Tibial artery (tissue), 4 donors: ENCODE results near the gene MTFP1.

Source experiments
- DNase-seq, 2 donors: peaks; one replicate each; pipeline ENCODE4 v3.0.0-alpha.2; 2019
- H3K27ac ChIP-seq, 2 donors: fragments of 200-600 bp; sonication (generic) in 1 of 2; 1 replicate in 1 of 2; 2 replicates in 1 of 2; pipeline ENCODE4 v1.5.1; 2018 to 2019; ENCODE audit warnings: mild to moderate bottlenecking in 1 of 2
- H3K27me3 ChIP-seq, 2 donors: fragments of 200-600 bp; sonication (generic) in 1 of 2; one replicate each; pipeline versions ENCODE4 v1.5.1 to v1.6.0; 2016 to 2019
- H3K36me3 ChIP-seq, 3 donors: fragments of 200-600 bp; sonication (generic) in 2 of 3; one replicate each; pipeline ENCODE4 v1.5.1; 2016 to 2019; ENCODE audit warnings: mild to moderate bottlenecking in 2 of 3
- H3K4me1 ChIP-seq, 4 donors: fragments of 200-600 bp; sonication (generic) in 2 of 4; 1 replicate in 3 of 4; 2 replicates in 1 of 4; pipeline ENCODE4 v1.5.1; 2016 to 2019
- H3K4me3 ChIP-seq, 2 donors: fragments of 200-600 bp; sonication (generic) in 1 of 2; 1 replicate in 1 of 2; 2 replicates in 1 of 2; pipeline ENCODE4 v1.5.1; 2018 to 2019; ENCODE audit warnings: mild to moderate bottlenecking in 2 of 2
- H3K9me3 ChIP-seq, 3 donors: fragments of 200-600 bp; sonication (generic) in 1 of 3; one replicate each; pipeline ENCODE4 v1.5.1; 2016 to 2019
- CTCF ChIP-seq, 2 experiments: fragments of 200-600 bp in 1 of 2; fragments of 450-650 bp in 1 of 2; IDR thresholded peaks; one replicate each; pipeline ENCODE4 v1.5.1; 2017 to 2019; ENCODE audit warnings: antibody characterized with exemption in 2 of 2, mild to moderate bottlenecking in 1 of 2, moderate library complexity in 1 of 2
- intact Hi-C: fragments of 100-400 bp; cut with DNase I; formaldehyde crosslinking; loops from one replicate; pipeline ENCODE4 v1.15.0; 2023; ENCODE audit warnings: low total_unique reads

Gene MTFP1

GRCh38 chr22:30385942-30386341 lies 39.6 kb upstream of the MTFP1 start:
- intact Hi-C loops, result loop anchor here (2.0 to 5.0 kb wide), 2 partner anchors 123 to 279 kb away; no protein-coding TSS in a partner anchor
- Histone ChIP-seq H3K4me3 (no peak overlapping the region), H3K9me3 (no peaks in the 10 kb centered on the region), H3K27me3 (no peaks in the 10 kb centered on the region), H3K27ac (peak overlapping the region in 1 of 2 donors; percentile 84), H3K36me3 (peaks cover 0 to 35% (median 8%) of the 10 kb centered on the region in 3 donors), H3K4me1 (peaks cover 0 to 15% (median 12%) of the 10 kb centered on the region in 4 donors)
- TF ChIP-seq CTCF (IDR thresholded peaks at IDR 0.05), result no peak
- no peak for DNase-seq

- no peak for DNase-seq
- H3K27me3 ChIP-seq, result no peaks in the 10 kb centered on the region
- H3K27ac ChIP-seq, result peak overlapping the region; percentile 65 to 84
- intact Hi-C loops, result loop anchor here (2.0 to 5.0 kb wide), 2 partner anchors 124 to 279 kb away; no protein-coding TSS in a partner anchor
- H3K9me3 ChIP-seq, result no peaks in the 10 kb centered on the region
- no peak for TF ChIP-seq CTCF (IDR thresholded peaks at IDR 0.05)
- peaks cover 0 to 15% (median 12%) of the 10 kb centered on the region in 4 donors for H3K4me1 ChIP-seq
- H3K36me3 ChIP-seq, result peaks cover 0 to 29% (median 3%) of the 10 kb centered on the region in 3 donors
- peak overlapping the region; percentile 60 to 62 for H3K4me3 ChIP-seq
Observed at GRCh38 chr22:30386608-30386959, 39.0 kb upstream of the MTFP1 start.

- Histone ChIP-seq H3K4me3 (peak within 1 kb of the TSS; percentile 60 to 62), H3K4me1 (peaks cover 0 to 15% (median 12%) of the 10 kb centered on the region in 4 donors), H3K27me3 (no peaks in the 10 kb centered on the region), H3K36me3 (peaks cover 0 to 23% (median 0%) of the 10 kb centered on the region in 3 donors), H3K9me3 (no peaks in the 10 kb centered on the region), H3K27ac (peak within 1 kb of the TSS; percentile 65 to 84)
- intact Hi-C loops, result loop anchor here (1.0 to 5.0 kb wide), 3 partner anchors 100 to 280 kb away; no protein-coding TSS in a partner anchor
- DNase-seq, result peak; percentile 65 to 91
- TF ChIP-seq CTCF (IDR thresholded peaks at IDR 0.05), result peak; percentile 85 to 92
Observed at GRCh38 chr22:30386960-30387827, 38.4 kb upstream of the MTFP1 start, which contains the start of gene RNF215. Gene RNF215 (minus strand): TSS chr22:30387411. CDS start chr22:30387313, 98 bp downstream.

GRCh38 chr22:30390974-30391691 lies 34.4 kb upstream of the MTFP1 start:
- H3K4me3 ChIP-seq, result no peak overlapping the region
- no peaks in the 10 kb centered on the region for H3K36me3 ChIP-seq
- peak in 1 of 2 donors; percentile 44 for DNase-seq
- peak; percentile 48 to 64 for TF ChIP-seq CTCF (IDR thresholded peaks at IDR 0.05)
- no peak overlapping the region for H3K27ac ChIP-seq
- H3K9me3 ChIP-seq, result no peaks in the 10 kb centered on the region
- peaks cover 0 to 28% of the 10 kb centered on the region in 2 donors for H3K27me3 ChIP-seq
- intact Hi-C loops, result no loop called here
- peaks cover 0 to 13% (median 9%) of the 10 kb centered on the region in 4 donors for H3K4me1 ChIP-seq

- H3K4me3 ChIP-seq, result no peak overlapping the region
- H3K36me3 ChIP-seq, result no peaks in the 10 kb centered on the region
- H3K27ac ChIP-seq, result no peak overlapping the region
- H3K9me3 ChIP-seq, result no peaks in the 10 kb centered on the region
- H3K4me1 ChIP-seq, result peaks cover 0 to 18% (median 14%) of the 10 kb centered on the region in 4 donors
- no peak for TF ChIP-seq CTCF (IDR thresholded peaks at IDR 0.05)
- DNase-seq, result no peak
- peaks cover under 1 to 41% of the 10 kb centered on the region in 2 donors for H3K27me3 ChIP-seq
- intact Hi-C loops, result no loop called here
Observed at GRCh38 chr22:30392661-30393321, 32.8 kb upstream of the MTFP1 start.
